MM.1S (cell line): ENCODE results near the gene RXFP4.

ENCODE experiments used
- CTCF ChIP-seq: fragments of 300-600 bp; sonication (generic); IDR thresholded peaks from 2 replicates; pipeline ENCODE4 v1.5.1; 2016; ENCODE audit warnings: antibody characterized with exemption, low read length, mixed read lengths
- EZH2phosphoT487 ChIP-seq: fragments of 300-600 bp; sonication (generic); IDR thresholded peaks from 2 replicates; pipeline ENCODE4 v1.6.1; 2018; ENCODE audit warnings: antibody characterized with exemption, low read length

- no peak for TF ChIP-seq CTCF
- no peak for TF ChIP-seq EZH2phosphoT487
Observed at GRCh38 chr1:155957411-155957915, 16.0 kb downstream of the RXFP4 start.
